ENCODE measurements around the gene MDGA2.
"Not testable (repeated sequence)": the region's sequence is repeated elsewhere in the genome, so short reads cannot be mapped to it uniquely, and the experiment has no call there.

Gene MDGA2

DNA sequence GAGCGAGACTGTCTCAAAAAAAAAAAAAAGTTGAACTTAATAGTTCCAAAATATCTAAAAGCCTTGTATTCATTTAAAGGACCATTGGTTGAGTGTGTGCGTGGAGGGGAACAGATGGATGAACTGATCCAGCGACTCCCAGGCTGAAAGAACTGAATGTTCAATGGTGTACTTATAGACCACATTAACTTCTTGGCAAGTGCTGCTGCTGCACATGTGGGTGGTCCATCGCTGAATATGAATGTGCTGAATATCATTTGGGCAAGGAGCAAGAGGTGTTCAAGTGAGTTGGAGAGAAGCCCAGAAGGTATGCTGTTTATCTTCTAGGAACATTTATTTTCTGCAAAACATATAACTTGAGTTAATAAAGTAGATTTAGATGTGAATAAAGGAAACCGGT lies 734.8 kb downstream of the MDGA2 start:
- DNase-seq (ENCODE audit: low read depth in 2 of 2): no peak

DNA sequence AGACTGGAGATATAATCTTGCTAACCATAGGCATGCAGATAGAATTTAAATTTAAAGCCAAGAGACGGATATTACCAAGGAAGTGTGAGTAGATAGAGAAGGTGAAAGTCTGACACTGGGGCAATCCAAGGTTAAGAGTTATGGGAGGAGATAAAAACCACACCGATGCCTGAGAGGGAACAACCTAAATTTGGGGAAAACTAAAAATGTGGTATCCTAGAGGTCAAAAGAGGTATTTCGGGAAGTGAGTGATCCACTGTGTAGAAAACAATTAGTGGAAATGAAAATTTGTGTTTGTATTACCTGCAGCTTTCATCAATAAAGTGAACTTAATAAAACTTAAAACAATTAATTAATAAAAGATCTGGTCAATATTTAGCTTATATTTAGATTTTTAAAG lies 754.9 kb downstream of the MDGA2 start:
- DNase-seq (ENCODE audit: low read depth in 2 of 2): no peak

DNA sequence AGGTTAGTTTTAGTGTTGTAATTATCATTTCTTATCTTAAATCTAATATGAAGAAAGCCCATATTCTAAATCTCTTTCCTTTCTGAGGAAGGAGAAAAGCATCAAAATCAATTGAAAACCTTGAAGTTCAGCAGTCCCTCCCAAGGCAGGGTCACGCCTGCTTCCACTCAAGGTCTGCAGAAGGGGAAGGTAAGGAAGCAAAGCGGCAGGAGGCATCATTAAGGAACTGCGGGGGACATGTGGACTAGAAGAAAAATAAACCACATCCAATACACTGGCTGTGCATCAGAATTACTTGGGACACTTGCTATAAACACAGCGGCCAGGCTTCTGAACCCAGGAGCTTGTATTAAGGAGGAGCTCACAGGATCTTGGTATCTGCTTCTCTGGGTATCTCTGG lies 759.9 kb downstream of the MDGA2 start:
- DNase-seq (ENCODE audit: low read depth in 2 of 2): not testable (repeated sequence)

DNA sequence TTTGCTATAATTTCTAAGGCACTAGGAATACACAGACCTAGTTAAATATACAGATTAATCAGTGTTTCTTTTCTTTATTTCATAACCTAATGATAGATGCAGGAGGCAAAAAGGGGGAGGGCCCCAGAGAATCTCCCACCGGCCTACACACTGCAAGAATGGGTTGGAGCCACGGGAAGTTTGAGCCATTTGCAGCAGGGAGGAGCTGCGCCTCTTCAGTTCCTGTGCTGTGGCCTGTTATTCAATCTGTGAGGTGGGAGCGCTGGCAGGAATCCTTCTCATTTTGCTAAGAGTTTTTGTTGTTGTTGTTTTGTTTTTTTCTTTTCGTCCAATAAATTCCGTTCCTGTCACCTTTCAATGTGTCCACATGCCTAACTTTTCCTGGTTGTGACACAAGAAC lies 772.6 kb downstream of the MDGA2 start:
- DNase-seq (ENCODE audit: low read depth in 2 of 2): no peak

DNA sequence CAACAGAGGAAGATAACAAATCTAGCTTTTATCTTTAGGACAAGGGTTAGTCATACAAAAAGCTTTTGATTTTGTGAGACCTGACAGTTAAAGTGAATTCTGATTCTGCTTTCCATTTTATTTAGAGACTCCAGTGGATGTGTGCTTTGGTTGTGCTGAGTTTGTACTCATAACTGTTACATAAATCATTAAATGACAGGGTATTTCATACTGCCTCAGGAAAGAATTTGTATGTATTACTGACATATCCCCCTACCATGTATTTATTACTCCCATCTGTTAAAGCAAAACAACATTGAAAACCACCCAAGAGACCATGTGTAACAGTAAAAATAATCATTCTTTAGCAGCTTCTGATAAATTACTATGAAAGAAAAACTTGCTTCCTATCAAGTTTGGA lies 780.9 kb downstream of the MDGA2 start:
- DNase-seq (ENCODE audit: low read depth in 2 of 2): no peak

DNA sequence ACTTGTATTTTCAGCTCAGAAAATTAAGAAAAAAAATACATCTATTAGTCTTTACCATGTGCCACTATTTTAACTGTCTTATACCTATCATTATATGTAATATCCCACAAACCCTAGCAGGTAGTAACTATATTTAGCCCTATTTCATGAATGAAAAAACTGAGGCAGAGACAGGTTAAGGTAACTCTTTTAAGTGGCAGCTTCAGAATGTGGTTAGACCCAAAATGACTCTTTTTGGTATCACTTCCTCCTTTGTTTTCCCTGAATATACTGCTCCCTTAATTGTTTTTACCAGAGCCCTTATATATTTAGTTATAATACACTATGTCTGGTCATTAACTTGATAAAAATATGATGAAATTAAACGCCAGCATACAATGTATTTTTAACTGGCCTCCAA lies 788.3 kb downstream of the MDGA2 start:
- no peak for DNase-seq (ENCODE audit: low read depth in 2 of 2)

DNA sequence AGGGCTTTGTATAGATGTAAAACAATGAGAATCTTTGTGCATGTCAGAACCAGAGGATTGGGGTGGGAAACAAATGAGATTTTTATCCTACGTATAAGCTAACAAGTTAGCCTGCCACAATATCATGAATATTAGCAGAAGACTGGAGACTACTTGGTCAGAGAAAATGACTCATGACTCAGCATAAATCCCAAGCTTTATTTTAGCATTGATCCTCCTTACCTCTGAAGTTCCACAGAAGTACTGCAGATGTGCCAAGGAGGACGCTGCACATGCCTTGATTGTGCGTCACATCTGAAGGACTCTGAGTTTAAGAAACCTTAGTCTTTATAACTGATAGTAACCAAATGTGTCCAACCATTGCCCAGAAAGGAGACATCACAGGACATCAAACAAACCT lies 789.8 kb downstream of the MDGA2 start:
- DNase-seq (ENCODE audit: low read depth in 2 of 2): no peak

DNA sequence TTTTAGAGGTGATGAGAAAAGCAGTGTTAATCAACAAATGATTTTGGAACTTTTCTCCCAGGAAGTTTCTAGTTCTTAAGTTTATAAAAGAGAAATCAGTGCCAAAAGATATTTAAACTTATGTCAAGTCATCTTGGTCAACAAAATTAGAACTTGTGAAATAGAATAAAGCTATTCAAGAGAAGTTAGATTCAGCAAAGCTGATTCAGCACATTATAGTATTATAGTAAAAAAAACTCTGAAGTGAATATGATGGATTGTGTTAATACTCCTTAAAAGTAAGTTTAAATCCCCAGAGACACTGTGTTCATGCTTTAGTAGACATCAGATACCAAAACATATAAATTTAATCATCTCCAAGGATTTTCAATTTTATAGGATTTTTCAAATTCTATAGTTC lies 813.7 kb downstream of the MDGA2 start:
- no peak for DNase-seq (ENCODE audit: low read depth in 2 of 2)

DNA sequence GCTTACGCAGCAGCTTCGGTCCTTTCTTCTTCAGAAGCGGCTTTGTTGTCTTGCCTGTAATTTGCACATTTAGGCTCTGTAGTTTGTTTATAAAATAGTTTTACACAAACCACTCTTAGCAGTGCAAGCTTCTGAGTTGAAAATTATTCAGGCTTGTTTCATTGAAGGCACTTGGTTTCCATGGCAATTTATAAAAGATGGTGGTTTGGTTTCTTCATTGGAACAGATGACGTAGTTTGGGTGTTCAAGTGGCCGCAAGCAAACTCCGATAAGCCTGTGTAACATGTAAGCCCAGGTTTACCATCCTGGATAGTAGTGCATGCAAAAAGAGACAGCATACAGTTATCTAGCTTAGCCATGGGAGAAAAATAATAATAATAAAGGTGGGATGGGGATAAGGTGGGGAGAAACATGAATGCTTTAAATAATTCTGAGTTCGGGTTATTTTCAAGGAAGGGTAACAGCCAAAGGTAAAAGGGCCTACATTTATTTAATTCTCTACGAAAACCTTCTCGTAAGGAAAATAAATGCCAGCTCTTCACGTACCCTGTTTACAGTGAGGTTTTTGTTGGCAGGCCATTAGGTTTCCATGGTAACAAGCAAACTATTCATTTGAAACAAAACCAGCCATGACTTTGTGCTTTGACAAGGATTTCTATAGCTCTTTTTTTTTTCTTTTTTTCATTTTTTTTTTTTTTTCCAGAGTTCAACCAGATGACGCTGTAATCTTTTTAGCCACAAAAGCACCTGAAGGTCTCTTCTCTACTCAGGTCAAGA lies 834.3 kb downstream of the MDGA2 start:
- DNase-seq (ENCODE audit: low read depth in 2 of 2): no peak

DNA sequence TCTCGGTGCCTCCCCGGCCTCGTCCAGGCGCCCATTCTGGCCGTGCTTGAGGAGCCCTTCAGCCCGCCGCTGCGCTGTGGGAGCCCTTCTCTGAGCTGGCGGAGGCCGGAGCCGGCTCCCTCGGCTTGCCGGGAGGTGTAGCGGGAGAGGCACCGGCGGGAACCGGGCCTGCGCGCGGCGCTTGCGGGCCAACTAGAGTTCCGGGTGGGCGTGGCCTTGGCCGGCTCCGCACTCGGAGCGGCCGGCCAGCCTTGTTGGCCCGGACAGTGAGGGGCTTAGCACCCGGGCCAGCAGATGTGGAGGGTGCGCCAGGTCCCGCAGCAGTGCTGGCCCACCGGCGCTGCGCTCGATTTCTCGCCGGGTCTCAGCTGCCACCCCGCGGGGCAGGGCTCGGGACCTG lies 855.1 kb downstream of the MDGA2 start:
- DNase-seq (ENCODE audit: low read depth in 2 of 2): no peak

DNA sequence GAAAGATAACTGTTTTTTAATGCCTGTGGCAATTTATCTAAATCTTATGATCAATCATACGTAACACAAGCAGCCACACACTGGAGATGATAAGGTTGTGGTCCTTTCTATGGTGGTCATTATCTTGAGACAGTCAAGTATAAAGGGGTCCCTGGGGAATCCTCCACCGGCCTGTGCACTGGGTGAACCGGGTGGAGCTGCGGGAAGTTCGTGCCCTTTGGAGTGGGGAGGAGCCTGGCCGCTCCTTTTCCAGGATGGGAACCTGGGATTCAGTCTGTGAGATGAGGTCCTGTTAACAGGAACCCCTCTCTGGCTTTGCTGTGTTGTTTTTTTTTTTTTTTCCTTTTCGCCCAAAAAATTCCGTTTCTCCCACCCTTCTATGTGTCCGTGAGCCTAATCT lies 856.3 kb downstream of the MDGA2 start:
- no peak for DNase-seq (ENCODE audit: low read depth in 2 of 2)

DNA sequence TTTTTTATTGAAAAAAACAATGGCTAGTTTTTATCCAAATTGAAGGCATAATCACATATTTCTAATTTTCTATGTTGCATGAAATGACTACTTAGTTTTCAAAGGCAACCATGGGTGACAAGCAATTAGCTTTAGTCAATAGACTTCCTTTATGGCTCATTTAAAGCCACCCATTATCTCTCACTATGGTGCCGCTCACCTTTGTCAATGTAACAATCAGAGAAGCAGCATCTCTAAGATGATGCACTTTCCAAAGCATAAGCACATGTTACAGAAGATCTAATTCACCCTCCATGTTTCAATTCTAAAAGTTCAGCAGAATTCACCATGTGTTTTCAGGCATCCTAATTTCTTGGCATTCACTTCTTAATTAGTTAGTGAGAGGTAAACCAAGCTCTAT lies 857.3 kb downstream of the MDGA2 start:
- DNase-seq (ENCODE audit: low read depth in 2 of 2): no peak

DNA sequence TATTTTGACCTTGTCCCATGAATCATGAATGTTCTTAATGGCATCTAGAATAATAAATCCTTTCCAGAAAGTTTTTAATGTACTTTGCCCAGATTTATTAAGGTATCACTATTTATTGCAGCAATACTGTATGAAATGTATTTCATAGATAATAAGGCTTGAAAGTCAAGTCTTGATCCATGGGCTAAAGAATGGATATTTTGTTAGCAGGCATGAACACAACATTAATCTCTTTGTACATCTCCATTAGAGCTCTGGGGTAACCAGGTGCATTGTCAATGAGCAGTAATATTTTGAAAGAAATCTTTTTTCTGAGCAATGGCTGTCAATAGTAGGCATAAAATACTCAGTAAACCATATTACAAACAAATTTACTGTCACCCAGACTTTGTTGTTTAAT lies 882.3 kb downstream of the MDGA2 start:
- no peak for DNase-seq (ENCODE audit: low read depth in 2 of 2)

Data from stimulated activated CD8-positive, alpha-beta memory T cell treated with anti-CD3 and anti-CD28 coated beads, Interleukin-7, amount 100 ng/mL, for 4 hours (primary cell).